GM19043 (cell line): ENCODE data around the gene NKX1-1.

ENCODE experiments used
- ATAC-seq: cut with Tn5 transposase; IDR thresholded peaks from one replicate; pipeline ENCODE4 v1.9.1; 2021; ENCODE audit warnings: low read depth; ENCODE audit not compliant: unreplicated experiment

The NKX1-1 gene

GRCh38 chr4:1362046-1362445, 44.2 kb downstream of the NKX1-1 start:
- ATAC-seq: no peak

- no peak for ATAC-seq
Observed at GRCh38 chr4:1361431-1361830, 44.8 kb downstream of the NKX1-1 start.

GRCh38 chr4:1360423-1361283, 45.6 kb downstream of the NKX1-1 start:
- ATAC-seq: no peak

GRCh38 chr4:1359976-1360375, 46.3 kb downstream of the NKX1-1 start:
- no peak for ATAC-seq

- no peak for ATAC-seq
Observed at GRCh38 chr4:1359144-1359501, 47.1 kb downstream of the NKX1-1 start.

- no peak for ATAC-seq
Observed at GRCh38 chr4:1358421-1359143, 47.7 kb downstream of the NKX1-1 start.

GRCh38 chr4:1357356-1358248, 48.6 kb downstream of the NKX1-1 start:
- ATAC-seq: no peak

- ATAC-seq: no peak
Observed at GRCh38 chr4:1356181-1356998, 49.9 kb downstream of the NKX1-1 start.

GRCh38 chr4:1355378-1355777, 50.9 kb downstream of the NKX1-1 start:
- no peak for ATAC-seq

- no peak for ATAC-seq
Observed at GRCh38 chr4:1354983-1355275, 51.3 kb downstream of the NKX1-1 start.

GRCh38 chr4:1354136-1354982, 51.9 kb downstream of the NKX1-1 start:
- ATAC-seq: no peak

- no peak for ATAC-seq
Observed at GRCh38 chr4:1353186-1354055, 52.8 kb downstream of the NKX1-1 start.
